Osteocyte (in vitro differentiated cells): Measurements from ENCODE around the gene B3GALT5. TPM values are rescaled to one million over a fixed set of nuclear protein-coding genes. Genes with fewer than 3 reads are reported as not detected.
A peak's percentile ranks its signal among the peaks of the same experiment; 100 is the strongest.

Experiments
- DNase-seq: peaks from one replicate; pipeline ENCODE4 v3.0.0; 2021; ENCODE audit warnings: mixed read lengths; ENCODE audit not compliant: unreplicated experiment; ENCODE audit errors: extremely low spot score
- H3K27ac Mint-ChIP-seq: one replicate; pipeline ENCODE4 v1.8.0; 2021; ENCODE audit warnings: mild to moderate bottlenecking, mixed read lengths; ENCODE audit not compliant: unreplicated experiment
- H3K27me3 Mint-ChIP-seq: one replicate; pipeline ENCODE4 v1.8.0; 2021; ENCODE audit warnings: mixed read lengths; ENCODE audit not compliant: unreplicated experiment
- H3K36me3 Mint-ChIP-seq: one replicate; pipeline ENCODE4 v1.8.0; 2021; ENCODE audit warnings: mixed read lengths; ENCODE audit not compliant: unreplicated experiment
- H3K4me1 Mint-ChIP-seq: one replicate; pipeline ENCODE4 v1.8.0; 2021; ENCODE audit warnings: mixed read lengths; ENCODE audit not compliant: unreplicated experiment
- H3K4me3 Mint-ChIP-seq: one replicate; pipeline ENCODE4 v1.8.0; 2021; ENCODE audit warnings: mild to moderate bottlenecking, moderate library complexity, mixed read lengths; ENCODE audit not compliant: unreplicated experiment
- H3K9me3 Mint-ChIP-seq: one replicate; pipeline ENCODE4 v1.8.0; 2021; ENCODE audit warnings: mixed read lengths; ENCODE audit not compliant: unreplicated experiment
- CTCF ChIP-seq: fragments of 200-600 bp; sonication (generic); IDR thresholded peaks from 2 replicates; pipeline ENCODE4 v1.5.0; 2021; ENCODE audit warnings: antibody characterized with exemption, mild to moderate bottlenecking, moderate library complexity
- total RNA-seq: library from RNA; stranded (reverse); gene quantifications from 2 replicates; pipeline ENCODE4 v1.2.1, GENCODE V29; 2021

Gene B3GALT5
- total RNA-seq, 1 donor from 2014 or later, result not detected

- TF ChIP-seq CTCF, result no peak
- no peak overlapping the region for H3K4me3 Mint-ChIP-seq
- no peaks in the 10 kb centered on the region for H3K36me3 Mint-ChIP-seq
- no peak for DNase-seq
- H3K27ac Mint-ChIP-seq, result no peak overlapping the region
- no peaks in the 10 kb centered on the region for H3K9me3 Mint-ChIP-seq
- H3K4me1 Mint-ChIP-seq, result peaks cover 8% of the 10 kb centered on the region
- peaks cover 78% of the 10 kb centered on the region for H3K27me3 Mint-ChIP-seq
These were observed 3.6 kb downstream of the B3GALT5 start for GRCh38 chr21:39616211-39616772.

- H3K27ac Mint-ChIP-seq, result no peak overlapping the region
- no peaks in the 10 kb centered on the region for H3K36me3 Mint-ChIP-seq
- TF ChIP-seq CTCF, result no peak
- H3K9me3 Mint-ChIP-seq, result peaks cover 12% of the 10 kb centered on the region
- no peak overlapping the region for H3K4me3 Mint-ChIP-seq
- no peaks in the 10 kb centered on the region for H3K4me1 Mint-ChIP-seq
- H3K27me3 Mint-ChIP-seq, result peaks cover 47% of the 10 kb centered on the region
- peak; percentile 1 for DNase-seq
These were observed 8.1 kb downstream of the B3GALT5 start for GRCh38 chr21:39620856-39621255.

- no peak for TF ChIP-seq CTCF
- Mint-ChIP-seq H3K4me3 (no peak overlapping the region), H3K9me3 (peaks cover 18% of the 10 kb centered on the region), H3K27me3 (peaks cover 13% of the 10 kb centered on the region), H3K4me1 (peaks cover 1% of the 10 kb centered on the region), H3K27ac (no peak overlapping the region), H3K36me3 (no peaks in the 10 kb centered on the region)
- DNase-seq, result peak; percentile 54
These were observed 12.6 kb downstream of the B3GALT5 start for GRCh38 chr21:39625211-39625895.

- Mint-ChIP-seq H3K27me3 (no peaks in the 10 kb centered on the region), H3K9me3 (peaks cover 15% of the 10 kb centered on the region), H3K4me1 (peaks cover 9% of the 10 kb centered on the region), H3K27ac (no peak overlapping the region), H3K4me3 (no peak overlapping the region), H3K36me3 (no peaks in the 10 kb centered on the region)
- no peak for TF ChIP-seq CTCF
- DNase-seq, result no peak
These were observed 15.6 kb downstream of the B3GALT5 start for GRCh38 chr21:39628385-39628784.

- H3K9me3 Mint-ChIP-seq, result peaks cover 6% of the 10 kb centered on the region
- no peak overlapping the region for H3K27ac Mint-ChIP-seq
- H3K36me3 Mint-ChIP-seq, result no peaks in the 10 kb centered on the region
- no peaks in the 10 kb centered on the region for H3K27me3 Mint-ChIP-seq
- H3K4me3 Mint-ChIP-seq, result no peak overlapping the region
- H3K4me1 Mint-ChIP-seq, result peaks cover 16% of the 10 kb centered on the region
- no peak for DNase-seq
- no peak for TF ChIP-seq CTCF
These were observed 17.5 kb downstream of the B3GALT5 start for GRCh38 chr21:39630191-39630591.
